Measurements from ENCODE around the gene TMCC1. TPM values are rescaled to one million over a fixed set of nuclear protein-coding genes. Genes with fewer than 3 reads are reported as not detected.

TMCC1 gene
- total and polyA plus RNA-seq, 10 of the 15 experiments (the other 5 are each of a cell fraction or from before 2014, with no cell fraction given): 2.3 to 21.1 (median 8.4) TPM

DNA sequence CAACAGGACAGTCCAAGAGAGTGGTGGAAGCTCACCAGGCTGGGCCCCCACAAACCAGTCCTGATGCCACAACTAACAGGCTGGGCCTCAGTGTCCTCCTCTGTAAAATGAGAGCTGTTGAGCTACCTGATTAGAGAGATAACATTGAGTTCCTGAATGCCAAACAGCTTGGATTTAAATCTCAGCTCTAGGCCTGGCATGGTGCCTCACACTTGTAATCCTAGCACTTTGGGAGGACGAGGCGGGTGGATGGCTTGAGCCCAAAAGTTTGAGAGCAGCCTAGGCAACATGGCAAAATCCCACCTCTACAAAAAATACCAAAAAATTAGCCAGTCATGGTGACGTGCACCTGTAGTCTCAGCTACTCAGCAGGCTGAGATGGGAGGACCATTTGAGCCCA is 20.1 kb upstream of the TMCC1 start:
- Histone ChIP-seq H2AFZ (ENCODE audit: control insufficient read depth, low read depth, low read length) (no peak overlapping the region), H4K20me1 (ENCODE audit: control insufficient read depth, insufficient read depth) (no peaks in the 10 kb centered on the region), H3K4me1 (ENCODE audit: control insufficient read depth, insufficient read depth, low read length) (no peaks in the 10 kb centered on the region), H3K9ac (ENCODE audit: control insufficient read depth, insufficient read depth, low read length) (no peak overlapping the region), H3K9me3 (replicated peaks; ENCODE audit: control insufficient read depth, insufficient read depth, low read length) (peaks cover 12% of the 10 kb centered on the region), H3K27me3 (replicated peaks in 1 of 2; ENCODE audit: control insufficient read depth in 2 of 2, insufficient read depth in 2 of 2, low read length in 1 of 2) (no peaks in the 10 kb centered on the region), H3K27ac (ENCODE audit: control insufficient read depth, insufficient read depth) (no peak overlapping the region), H3K4me2 (ENCODE audit: control insufficient read depth, insufficient read depth) (no peak overlapping the region), H3K79me2 (ENCODE audit: control insufficient read depth, insufficient read depth, low read length) (no peaks in the 10 kb centered on the region), H3K4me3 (no peak overlapping the region), H3K36me3 (ENCODE audit: control insufficient read depth in 2 of 2, insufficient read depth in 2 of 2, low read length in 1 of 2) (no peaks in the 10 kb centered on the region)
- ChIA-PET POLR2A (no interaction called here), SMC1A (ENCODE audit: uncharacterized antibody, unreplicated experiment) (interaction anchor here (0.6 kb wide), 1 partner anchor 87 kb away, joined by 4 read pairs; no protein-coding TSS in a partner anchor), RAD21 (ENCODE audit: unreplicated experiment) (interaction anchor here (0.8 kb wide), 1 partner anchor 85 kb away, joined by 4 read pairs; no protein-coding TSS in a partner anchor), CTCF (no interaction called here)
- BruUV-seq (replicated peaks): no TSS peak
- FAIRE-seq: no peak
- no peak for DNase-seq (ENCODE audit: low read depth, low spot score)
- intact Hi-C loops (cut with micrococcal nuclease; ENCODE audit: unreplicated experiment) (no loop called here), in situ Hi-C loops (cut with MboI) (no loop called here)
- TF ChIP-seq, protein P1, sequence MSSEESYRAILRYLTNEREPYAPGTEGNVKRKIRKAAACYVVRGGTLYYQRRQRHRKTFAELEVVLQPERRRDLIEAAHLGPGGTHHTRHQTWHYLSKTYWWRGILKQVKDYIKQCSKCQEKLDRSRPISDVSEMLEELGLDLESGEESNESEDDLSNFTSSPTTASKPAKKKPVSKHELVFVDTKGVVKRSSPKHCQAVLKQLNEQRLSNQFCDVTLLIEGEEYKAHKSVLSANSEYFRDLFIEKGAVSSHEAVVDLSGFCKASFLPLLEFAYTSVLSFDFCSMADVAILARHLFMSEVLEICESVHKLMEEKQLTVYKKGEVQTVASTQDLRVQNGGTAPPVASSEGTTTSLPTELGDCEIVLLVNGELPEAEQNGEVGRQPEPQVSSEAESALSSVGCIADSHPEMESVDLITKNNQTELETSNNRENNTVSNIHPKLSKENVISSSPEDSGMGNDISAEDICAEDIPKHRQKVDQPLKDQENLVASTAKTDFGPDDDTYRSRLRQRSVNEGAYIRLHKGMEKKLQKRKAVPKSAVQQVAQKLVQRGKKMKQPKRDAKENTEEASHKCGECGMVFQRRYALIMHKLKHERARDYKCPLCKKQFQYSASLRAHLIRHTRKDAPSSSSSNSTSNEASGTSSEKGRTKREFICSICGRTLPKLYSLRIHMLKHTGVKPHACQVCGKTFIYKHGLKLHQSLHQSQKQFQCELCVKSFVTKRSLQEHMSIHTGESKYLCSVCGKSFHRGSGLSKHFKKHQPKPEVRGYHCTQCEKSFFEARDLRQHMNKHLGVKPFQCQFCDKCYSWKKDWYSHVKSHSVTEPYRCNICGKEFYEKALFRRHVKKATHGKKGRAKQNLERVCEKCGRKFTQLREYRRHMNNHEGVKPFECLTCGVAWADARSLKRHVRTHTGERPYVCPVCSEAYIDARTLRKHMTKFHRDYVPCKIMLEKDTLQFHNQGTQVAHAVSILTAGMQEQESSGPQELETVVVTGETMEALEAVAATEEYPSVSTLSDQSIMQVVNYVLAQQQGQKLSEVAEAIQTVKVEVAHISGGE (CRISPR knock-in tag; IDR thresholded peaks at IDR 0.05): no peak
- 64% methylated on average over 3 of the region's 3 CpGs for WGBS (ENCODE audit: insufficient coverage, insufficient replicate concordance, low lambda C conversion rate, missing lambda C conversion rate)
- no peak for ATAC-seq

DNA sequence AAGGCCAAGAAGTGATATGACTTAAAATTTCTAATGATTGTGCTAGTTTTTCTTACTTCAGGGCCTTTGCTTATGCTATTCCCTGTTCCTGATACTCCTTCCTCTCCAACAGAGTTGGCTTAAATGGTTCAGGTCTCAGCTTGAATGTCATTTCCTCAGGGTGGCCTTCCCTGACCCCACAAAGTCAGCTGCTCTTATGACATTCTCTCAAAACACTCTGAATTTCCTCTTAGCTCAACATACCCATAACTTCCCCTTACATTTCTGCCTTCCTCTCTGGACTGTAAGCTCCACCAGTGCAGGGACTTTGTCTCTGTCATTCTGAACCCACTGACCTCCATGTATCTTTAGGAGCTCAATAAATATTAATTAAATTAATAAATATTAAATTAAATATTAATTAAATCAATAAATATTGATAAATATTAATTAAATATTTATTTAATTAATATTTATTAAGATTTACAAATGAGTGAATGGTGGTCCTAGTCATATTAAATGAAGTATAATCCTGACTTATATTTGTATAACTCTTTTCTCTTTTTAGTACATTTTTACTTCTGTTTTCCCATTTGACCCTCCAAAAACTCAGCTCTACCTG is 17.9 kb upstream of the TMCC1 start:
- Histone ChIP-seq H3K4me1 (ENCODE audit: control insufficient read depth, insufficient read depth, low read length) (no peaks in the 10 kb centered on the region), H3K4me3 (no peak overlapping the region), H3K27me3 (replicated peaks in 1 of 2; ENCODE audit: control insufficient read depth in 2 of 2, insufficient read depth in 2 of 2, low read length in 1 of 2) (no peaks in the 10 kb centered on the region), H3K79me2 (ENCODE audit: control insufficient read depth, insufficient read depth, low read length) (no peaks in the 10 kb centered on the region), H3K9ac (ENCODE audit: control insufficient read depth, insufficient read depth, low read length) (no peak overlapping the region), H3K4me2 (ENCODE audit: control insufficient read depth, insufficient read depth) (no peak overlapping the region), H3K9me3 (replicated peaks; ENCODE audit: control insufficient read depth, insufficient read depth, low read length) (peaks cover 5% of the 10 kb centered on the region; the same call in 2 of the 3 replicates), H3K27ac (ENCODE audit: control insufficient read depth, insufficient read depth) (no peak overlapping the region), H3K36me3 (ENCODE audit: control insufficient read depth in 2 of 2, insufficient read depth in 2 of 2, low read length in 1 of 2) (no peaks in the 10 kb centered on the region), H2AFZ (ENCODE audit: control insufficient read depth, low read depth, low read length) (no peak overlapping the region), H4K20me1 (ENCODE audit: control insufficient read depth, insufficient read depth) (no peaks in the 10 kb centered on the region)
- DNase-seq (ENCODE audit: low read depth, low spot score) (no peak), FAIRE-seq (no peak), ATAC-seq (no peak)
- ChIA-PET CTCF (interaction anchor here (0.6 to 1.1 kb wide), 4 partner anchors 22 to 182 kb away, joined by 3 to 4 read pairs (median 4); no protein-coding TSS in a partner anchor), POLR2A (no interaction called here), SMC1A (ENCODE audit: uncharacterized antibody, unreplicated experiment) (interaction anchor here (0.6 to 1.2 kb wide), 2 partner anchors 15 to 1223 kb away, joined by 4 read pairs; no protein-coding TSS in a partner anchor), RAD21 (ENCODE audit: unreplicated experiment) (no interaction called here)
- BruUV-seq (replicated peaks): no TSS peak
- in situ Hi-C loops (cut with MboI) (no loop called here), intact Hi-C loops (cut with micrococcal nuclease; ENCODE audit: unreplicated experiment) (no loop called here)
- TF ChIP-seq, protein P2, sequence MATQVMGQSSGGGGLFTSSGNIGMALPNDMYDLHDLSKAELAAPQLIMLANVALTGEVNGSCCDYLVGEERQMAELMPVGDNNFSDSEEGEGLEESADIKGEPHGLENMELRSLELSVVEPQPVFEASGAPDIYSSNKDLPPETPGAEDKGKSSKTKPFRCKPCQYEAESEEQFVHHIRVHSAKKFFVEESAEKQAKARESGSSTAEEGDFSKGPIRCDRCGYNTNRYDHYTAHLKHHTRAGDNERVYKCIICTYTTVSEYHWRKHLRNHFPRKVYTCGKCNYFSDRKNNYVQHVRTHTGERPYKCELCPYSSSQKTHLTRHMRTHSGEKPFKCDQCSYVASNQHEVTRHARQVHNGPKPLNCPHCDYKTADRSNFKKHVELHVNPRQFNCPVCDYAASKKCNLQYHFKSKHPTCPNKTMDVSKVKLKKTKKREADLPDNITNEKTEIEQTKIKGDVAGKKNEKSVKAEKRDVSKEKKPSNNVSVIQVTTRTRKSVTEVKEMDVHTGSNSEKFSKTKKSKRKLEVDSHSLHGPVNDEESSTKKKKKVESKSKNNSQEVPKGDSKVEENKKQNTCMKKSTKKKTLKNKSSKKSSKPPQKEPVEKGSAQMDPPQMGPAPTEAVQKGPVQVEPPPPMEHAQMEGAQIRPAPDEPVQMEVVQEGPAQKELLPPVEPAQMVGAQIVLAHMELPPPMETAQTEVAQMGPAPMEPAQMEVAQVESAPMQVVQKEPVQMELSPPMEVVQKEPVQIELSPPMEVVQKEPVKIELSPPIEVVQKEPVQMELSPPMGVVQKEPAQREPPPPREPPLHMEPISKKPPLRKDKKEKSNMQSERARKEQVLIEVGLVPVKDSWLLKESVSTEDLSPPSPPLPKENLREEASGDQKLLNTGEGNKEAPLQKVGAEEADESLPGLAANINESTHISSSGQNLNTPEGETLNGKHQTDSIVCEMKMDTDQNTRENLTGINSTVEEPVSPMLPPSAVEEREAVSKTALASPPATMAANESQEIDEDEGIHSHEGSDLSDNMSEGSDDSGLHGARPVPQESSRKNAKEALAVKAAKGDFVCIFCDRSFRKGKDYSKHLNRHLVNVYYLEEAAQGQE (IDR thresholded peaks at IDR 0.05; ENCODE audit: low read depth, low read length): no peak
- TF ChIP-seq GATAD2B (conservative IDR thresholded peaks at IDR 0.05; ENCODE audit: low read depth): no peak
- no peak for TF ChIP-seq BMI1 (IDR thresholded peaks at IDR 0.05; ENCODE audit: borderline replicate concordance)
- TF ChIP-seq ATF7 (IDR thresholded peaks at IDR 0.05; ENCODE audit: low read depth): no peak
- no peak for TF ChIP-seq ETV6 (conservative IDR thresholded peaks at IDR 0.05 in 1 of 2, IDR thresholded peaks at IDR 0.05 in 1 of 2; ENCODE audit: borderline replicate concordance in 1 of 2, low read depth in 1 of 2)

Measured in GM12878 (cell line).